ENCODE results near the gene ANKRD6.

DNA sequence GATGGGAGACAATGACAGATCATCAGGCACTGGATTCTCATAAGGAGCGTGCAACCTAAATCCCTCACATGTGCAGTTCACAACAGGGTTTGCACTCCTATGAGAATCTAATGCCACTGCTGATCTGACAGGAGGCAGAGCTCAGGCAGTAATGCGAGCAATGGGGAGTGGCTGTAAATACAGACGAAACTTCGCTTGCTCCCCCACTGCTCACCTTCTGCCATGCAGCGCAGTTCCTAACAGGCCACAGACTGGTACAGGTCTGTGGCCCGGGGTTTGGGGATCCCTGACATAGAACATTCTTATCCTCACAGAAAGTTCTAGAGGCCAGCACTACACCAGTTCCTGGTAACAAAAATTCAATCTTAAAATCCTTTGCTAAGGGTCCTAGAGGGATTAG, 44.1 kb upstream of the ANKRD6 start:
- TF ChIP-seq, protein P1, sequence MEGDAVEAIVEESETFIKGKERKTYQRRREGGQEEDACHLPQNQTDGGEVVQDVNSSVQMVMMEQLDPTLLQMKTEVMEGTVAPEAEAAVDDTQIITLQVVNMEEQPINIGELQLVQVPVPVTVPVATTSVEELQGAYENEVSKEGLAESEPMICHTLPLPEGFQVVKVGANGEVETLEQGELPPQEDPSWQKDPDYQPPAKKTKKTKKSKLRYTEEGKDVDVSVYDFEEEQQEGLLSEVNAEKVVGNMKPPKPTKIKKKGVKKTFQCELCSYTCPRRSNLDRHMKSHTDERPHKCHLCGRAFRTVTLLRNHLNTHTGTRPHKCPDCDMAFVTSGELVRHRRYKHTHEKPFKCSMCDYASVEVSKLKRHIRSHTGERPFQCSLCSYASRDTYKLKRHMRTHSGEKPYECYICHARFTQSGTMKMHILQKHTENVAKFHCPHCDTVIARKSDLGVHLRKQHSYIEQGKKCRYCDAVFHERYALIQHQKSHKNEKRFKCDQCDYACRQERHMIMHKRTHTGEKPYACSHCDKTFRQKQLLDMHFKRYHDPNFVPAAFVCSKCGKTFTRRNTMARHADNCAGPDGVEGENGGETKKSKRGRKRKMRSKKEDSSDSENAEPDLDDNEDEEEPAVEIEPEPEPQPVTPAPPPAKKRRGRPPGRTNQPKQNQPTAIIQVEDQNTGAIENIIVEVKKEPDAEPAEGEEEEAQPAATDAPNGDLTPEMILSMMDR (IDR thresholded peaks at IDR 0.05) = no peak
- TF ChIP-seq POLR2A (IDR thresholded peaks at IDR 0.05) = no peak

Measured in vagina (tissue), 2 donors.